ENCODE data around the gene CUL9.

The CUL9 gene

DNA sequence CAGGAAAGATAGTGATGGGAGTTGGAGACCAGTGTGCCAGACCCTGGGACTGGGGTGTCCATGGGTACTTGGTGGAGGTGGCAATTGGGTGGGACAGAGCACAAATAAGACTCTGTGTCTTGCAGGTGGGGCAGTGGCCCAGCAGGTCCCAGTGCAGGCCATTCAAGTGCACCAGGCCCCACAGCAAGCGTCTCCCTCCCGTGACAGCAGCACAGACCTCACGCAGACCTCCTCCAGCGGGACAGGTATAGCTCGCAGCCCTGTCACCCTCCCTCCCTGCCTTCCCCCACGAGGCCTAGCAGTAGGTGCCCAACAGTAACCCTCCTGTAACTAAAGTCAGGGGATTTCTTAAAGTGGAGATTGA is 5.6 kb upstream of the CUL9 start:
- H3K9me2 ChIP-seq (ENCODE audit: low read depth, low read length): no peaks in the 10 kb centered on the region
- TF ChIP-seq, protein P1, sequence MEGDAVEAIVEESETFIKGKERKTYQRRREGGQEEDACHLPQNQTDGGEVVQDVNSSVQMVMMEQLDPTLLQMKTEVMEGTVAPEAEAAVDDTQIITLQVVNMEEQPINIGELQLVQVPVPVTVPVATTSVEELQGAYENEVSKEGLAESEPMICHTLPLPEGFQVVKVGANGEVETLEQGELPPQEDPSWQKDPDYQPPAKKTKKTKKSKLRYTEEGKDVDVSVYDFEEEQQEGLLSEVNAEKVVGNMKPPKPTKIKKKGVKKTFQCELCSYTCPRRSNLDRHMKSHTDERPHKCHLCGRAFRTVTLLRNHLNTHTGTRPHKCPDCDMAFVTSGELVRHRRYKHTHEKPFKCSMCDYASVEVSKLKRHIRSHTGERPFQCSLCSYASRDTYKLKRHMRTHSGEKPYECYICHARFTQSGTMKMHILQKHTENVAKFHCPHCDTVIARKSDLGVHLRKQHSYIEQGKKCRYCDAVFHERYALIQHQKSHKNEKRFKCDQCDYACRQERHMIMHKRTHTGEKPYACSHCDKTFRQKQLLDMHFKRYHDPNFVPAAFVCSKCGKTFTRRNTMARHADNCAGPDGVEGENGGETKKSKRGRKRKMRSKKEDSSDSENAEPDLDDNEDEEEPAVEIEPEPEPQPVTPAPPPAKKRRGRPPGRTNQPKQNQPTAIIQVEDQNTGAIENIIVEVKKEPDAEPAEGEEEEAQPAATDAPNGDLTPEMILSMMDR (IDR thresholded peaks at IDR 0.05; ENCODE audit: low read length): no peak
- TF ChIP-seq EZH2 (IDR thresholded peaks at IDR 0.05; ENCODE audit: borderline replicate concordance, low read length): no peak
- H4K20me1 ChIP-seq (ENCODE audit: insufficient read depth, low read length): no peaks in the 10 kb centered on the region
- H3K4me1 ChIP-seq (ENCODE audit: insufficient read depth, low read length, severe bottlenecking): peaks cover 34% of the 10 kb centered on the region
- no peaks in the 10 kb centered on the region for H3K9me3 ChIP-seq (ENCODE audit: low read length)
- no peak overlapping the region for H3K4me3 ChIP-seq (ENCODE audit: low read depth, low read length, poor library complexity, severe bottlenecking)
- H3K27ac ChIP-seq (ENCODE audit: low read depth, low read length, poor library complexity, severe bottlenecking): no peak overlapping the region
- no peak overlapping the region for H3K4me2 ChIP-seq (ENCODE audit: low read length)
- H3K79me2 ChIP-seq (ENCODE audit: insufficient read depth, low read length): peaks cover 18% of the 10 kb centered on the region
- H3F3A ChIP-seq (ENCODE audit: insufficient read depth, low read length): no peaks in the 10 kb centered on the region; the same call in 1 of the 2 replicates
- H3K27me3 ChIP-seq (ENCODE audit: insufficient read depth, low read length): no peaks in the 10 kb centered on the region
- H2AFZ ChIP-seq (ENCODE audit: low read length): no peak overlapping the region
- peaks cover 50% of the 10 kb centered on the region for H3K36me3 ChIP-seq (ENCODE audit: insufficient read depth, low read length)
- H3K9ac ChIP-seq (ENCODE audit: low read length): no peak overlapping the region

DNA sequence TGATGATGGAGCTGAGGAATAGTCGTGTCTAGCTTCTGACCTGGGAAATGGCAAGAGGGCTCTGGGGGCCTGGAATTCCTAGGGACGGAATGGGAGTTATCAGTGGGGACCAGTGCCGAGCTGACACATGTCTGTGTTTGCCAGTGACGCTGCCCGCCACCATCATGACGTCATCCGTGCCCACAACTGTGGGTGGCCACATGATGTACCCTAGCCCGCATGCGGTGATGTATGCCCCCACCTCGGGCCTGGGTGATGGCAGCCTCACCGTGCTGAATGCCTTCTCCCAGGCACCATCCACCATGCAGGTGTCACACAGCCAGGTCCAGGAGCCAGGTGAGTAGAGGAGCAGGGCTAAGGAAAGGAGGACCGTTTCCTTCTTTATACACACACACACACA is 3.8 kb upstream of the CUL9 start:
- Histone ChIP-seq H3K4me3 (ENCODE audit: low read depth, low read length, poor library complexity, severe bottlenecking) (no peak overlapping the region), H2AFZ (ENCODE audit: low read length) (no peak overlapping the region), H3K9ac (ENCODE audit: low read length) (no peak overlapping the region), H3K4me2 (ENCODE audit: low read length) (no peak overlapping the region), H3K79me2 (ENCODE audit: insufficient read depth, low read length) (peaks cover 3% of the 10 kb centered on the region), H3K36me3 (ENCODE audit: insufficient read depth, low read length) (peaks cover 50% of the 10 kb centered on the region), H3K4me1 (ENCODE audit: insufficient read depth, low read length, severe bottlenecking) (peaks cover 40% of the 10 kb centered on the region), H3K9me3 (ENCODE audit: low read length) (no peaks in the 10 kb centered on the region), H3K27ac (ENCODE audit: low read depth, low read length, poor library complexity, severe bottlenecking) (no peak overlapping the region), H3F3A (ENCODE audit: insufficient read depth, low read length) (no peaks in the 10 kb centered on the region; the same call in 1 of the 2 replicates), H3K9me2 (ENCODE audit: low read depth, low read length) (no peaks in the 10 kb centered on the region), H3K27me3 (ENCODE audit: insufficient read depth, low read length) (no peaks in the 10 kb centered on the region), H4K20me1 (ENCODE audit: insufficient read depth, low read length) (no peaks in the 10 kb centered on the region)
- TF ChIP-seq, protein P1 (IDR thresholded peaks at IDR 0.05; ENCODE audit: low read length): no peak
- no peak for TF ChIP-seq EZH2 (IDR thresholded peaks at IDR 0.05; ENCODE audit: borderline replicate concordance, low read length)

DNA sequence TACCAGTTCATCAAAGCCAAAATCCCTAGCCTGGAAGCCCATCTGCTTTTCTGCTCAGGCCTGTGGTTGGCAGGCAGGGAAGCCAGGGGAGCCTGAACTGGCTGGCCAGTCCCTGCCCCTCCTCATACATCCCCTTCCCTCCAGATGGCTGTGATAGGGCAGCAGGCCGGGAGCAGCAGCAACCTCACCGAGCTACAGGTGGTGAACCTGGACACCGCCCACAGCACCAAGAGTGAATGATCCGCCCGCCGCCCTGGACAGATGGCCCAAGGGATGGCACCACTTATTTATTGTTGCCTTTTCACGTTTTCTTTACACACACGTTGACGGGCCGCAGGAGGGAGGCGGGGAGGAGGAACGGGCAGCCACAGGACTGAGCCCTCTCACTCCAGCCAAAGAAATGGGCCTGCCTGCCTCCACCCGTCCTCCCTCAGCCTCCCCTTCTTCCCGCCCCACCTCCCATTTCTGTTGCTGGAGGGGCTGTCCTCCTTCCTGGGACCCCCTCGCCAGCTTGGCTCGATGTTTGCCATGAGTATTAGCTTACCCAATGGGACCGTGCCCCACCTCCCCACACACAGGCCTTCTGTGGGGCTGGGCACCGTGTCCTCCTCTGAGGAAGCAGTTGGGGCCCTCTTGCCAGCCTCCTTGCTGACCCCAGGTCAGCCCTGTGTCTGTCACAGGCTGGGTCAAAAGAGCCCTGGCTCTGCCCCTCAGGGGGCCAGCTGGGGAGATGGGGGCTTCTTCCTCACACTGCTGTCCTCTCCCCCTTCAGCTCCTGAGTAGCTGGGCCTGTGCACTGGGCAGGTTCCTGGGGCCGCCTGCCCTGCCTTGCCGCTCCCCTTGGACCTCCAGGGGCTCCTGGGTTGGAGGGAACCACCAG is 2.8 kb upstream of the CUL9 start:
- Histone ChIP-seq H3K9me2 (ENCODE audit: low read depth, low read length) (no peaks in the 10 kb centered on the region), H3K27ac (ENCODE audit: low read depth, low read length, poor library complexity, severe bottlenecking) (no peak overlapping the region), H3K9ac (ENCODE audit: low read length) (no peak overlapping the region), H3K27me3 (ENCODE audit: insufficient read depth, low read length) (no peaks in the 10 kb centered on the region), H3K36me3 (ENCODE audit: insufficient read depth, low read length) (peaks cover 47% of the 10 kb centered on the region), H3K79me2 (ENCODE audit: insufficient read depth, low read length) (no peaks in the 10 kb centered on the region; the same call in 1 of the 2 replicates), H4K20me1 (ENCODE audit: insufficient read depth, low read length) (no peaks in the 10 kb centered on the region), H3K4me2 (ENCODE audit: low read length) (no peak overlapping the region), H3K4me3 (ENCODE audit: low read depth, low read length, poor library complexity, severe bottlenecking) (no peak overlapping the region), H3K4me1 (ENCODE audit: insufficient read depth, low read length, severe bottlenecking) (peaks cover 33% of the 10 kb centered on the region), H3K9me3 (ENCODE audit: low read length) (no peaks in the 10 kb centered on the region), H2AFZ (ENCODE audit: low read length) (no peak overlapping the region), H3F3A (ENCODE audit: insufficient read depth, low read length) (no peaks in the 10 kb centered on the region; the same call in 1 of the 2 replicates)
- TF ChIP-seq, protein P1 (IDR thresholded peaks at IDR 0.05; ENCODE audit: low read length): no peak
- no peak for TF ChIP-seq EZH2 (IDR thresholded peaks at IDR 0.05; ENCODE audit: borderline replicate concordance, low read length)
